Gastroesophageal sphincter (tissue), 4 donors: ENCODE data around the gene TPRN. TPM values are rescaled to one million over a fixed set of nuclear protein-coding genes. Genes with fewer than 3 reads are reported as not detected.

Source experiments
- ATAC-seq: fragments of 150-250 bp; one replicate; pipeline ENCODE4 v1.9.1; 2016; ENCODE audit warnings: mild to moderate bottlenecking, moderate library complexity
- H3K27ac ChIP-seq, 4 donors: fragments of 200-600 bp; sonication (generic) in 3 of 4; 1 replicate in 3 of 4; 2 replicates in 1 of 4; pipeline ENCODE4 v1.5.1; 2016 to 2019
- H3K27me3 ChIP-seq: fragments of 200-600 bp; sonication (generic); one replicate; pipeline ENCODE4 v1.5.1; 2019
- H3K36me3 ChIP-seq, 2 donors: fragments of 200-600 bp; sonication (generic); one replicate each; pipeline ENCODE4 v1.5.1; 2019; ENCODE audit warnings: control low read depth in 1 of 2
- H3K4me1 ChIP-seq, 3 donors: fragments of 200-600 bp; sonication (generic); 1 replicate in 2 of 3; 2 replicates in 1 of 3; pipeline ENCODE4 v1.5.1; 2016 to 2019; ENCODE audit warnings: control low read depth in 2 of 3
- H3K4me3 ChIP-seq, 2 donors: fragments of 200-600 bp; sonication (generic); one replicate each; pipeline ENCODE4 v1.5.1; 2019; ENCODE audit warnings: mild to moderate bottlenecking in 1 of 2, moderate library complexity in 1 of 2
- H3K9me3 ChIP-seq, 3 donors: fragments of 200-600 bp; sonication (generic); one replicate each; pipeline ENCODE4 v1.5.1; 2017 to 2019; ENCODE audit warnings: control low read depth in 2 of 3
- CTCF ChIP-seq, 4 experiments: fragments of 200-600 bp in 2 of 4; fragments of 450-650 bp in 2 of 4; sonication (generic) in 1 of 4; IDR thresholded peaks; one replicate each; pipeline ENCODE4 v1.5.1; 2017 to 2019; ENCODE audit warnings: antibody characterized with exemption in 4 of 4, mild to moderate bottlenecking in 2 of 4, moderate library complexity in 2 of 4
- EP300 ChIP-seq: sonication (generic); formaldehyde crosslinking; IDR thresholded peaks from one replicate; pipeline ENCODE4 v1.6.1; 2017; ENCODE audit warnings: antibody characterized with exemption, mild to moderate bottlenecking
- POLR2A ChIP-seq, 2 donors: fragments of 450-650 bp; IDR thresholded peaks; one replicate each; pipeline ENCODE4 v1.6.1; 2017; ENCODE audit warnings: antibody characterized with exemption in 2 of 2, mild to moderate bottlenecking in 2 of 2, moderate library complexity in 1 of 2
- POLR2AphosphoS5 ChIP-seq: sonication (generic); formaldehyde crosslinking; IDR thresholded peaks from one replicate; pipeline ENCODE4 v1.6.1; 2017; ENCODE audit warnings: antibody characterized with exemption
- WGBS, 2 donors: methylation state at CpG; one replicate each; pipeline ENCODE4 v1.1.5; 2018; ENCODE audit warnings: low coverage in 1 of 2; 5-methylcytosine and 5-hydroxymethylcytosine counted together
- total RNA-seq, 4 donors: library from RNA; depleted of rRNA; stranded (reverse); fragments of >200 nt; gene quantifications; one replicate each; pipeline ENCODE4 v1.1.0, GENCODE V29; 2016

TPRN gene
- total RNA-seq, 4 donors from 2014 or later, result 3.6 to 11.6 (median 6.1) TPM

DNA sequence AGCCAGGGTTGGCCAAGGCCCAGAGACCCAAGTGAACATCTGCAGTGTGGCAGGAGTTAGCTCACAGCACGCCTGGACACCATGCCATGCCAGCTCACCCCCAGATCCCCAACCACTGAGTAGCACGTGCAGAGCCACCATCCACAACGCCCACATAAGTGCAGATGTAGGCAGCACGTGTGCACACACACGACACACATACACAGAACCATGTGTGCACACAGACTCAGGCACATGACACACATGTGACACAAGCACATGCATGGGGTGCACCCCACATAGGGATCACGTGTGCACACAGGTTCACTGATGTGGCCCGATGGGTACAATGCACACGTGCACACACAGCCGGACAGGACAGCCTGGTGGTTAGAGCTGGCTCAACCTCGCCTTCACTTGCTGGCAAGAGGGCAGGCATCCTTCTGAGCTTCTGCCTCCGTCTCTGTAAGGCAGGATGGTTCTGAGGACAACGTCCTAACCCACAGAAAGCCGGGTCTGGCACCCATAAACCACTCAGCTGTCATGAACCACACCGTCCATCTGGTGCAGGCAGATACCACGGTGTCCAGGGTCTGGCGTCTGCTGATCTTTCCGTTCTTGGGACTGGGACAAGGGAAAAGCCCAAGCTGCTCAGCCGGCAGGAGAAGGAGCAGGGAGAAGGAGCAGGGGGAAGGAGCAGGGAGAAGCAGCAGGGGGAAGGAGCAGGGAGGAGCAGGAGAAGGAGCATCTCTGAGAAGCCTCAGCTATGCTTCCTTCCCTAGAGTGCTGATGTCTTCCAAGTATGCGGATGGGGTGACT is 42.7 kb downstream of the TPRN start:
- no peak for TF ChIP-seq POLR2A (IDR thresholded peaks at IDR 0.05)
- TF ChIP-seq CTCF (IDR thresholded peaks at IDR 0.05), result no peak
- no peak for TF ChIP-seq EP300
- ATAC-seq, result no peak
- peaks cover 91% of the 10 kb centered on the region for H3K27me3 ChIP-seq

GRCh38 chr9:137156567-137157375 is 43.8 kb downstream of the TPRN start:
- TF ChIP-seq POLR2A (IDR thresholded peaks at IDR 0.05) (no peak), POLR2AphosphoS5 (no peak), CTCF (IDR thresholded peaks at IDR 0.05) (no peak), EP300 (no peak)
- peak; percentile 42 for ATAC-seq
- peak overlapping the region in 1 of 2 donors; percentile 7 for H3K4me3 ChIP-seq
- no peak overlapping the region for H3K27ac ChIP-seq
- H3K36me3 ChIP-seq, result no peaks in the 10 kb centered on the region
- no peaks in the 10 kb centered on the region for H3K9me3 ChIP-seq
- H3K27me3 ChIP-seq, result peaks cover 81% of the 10 kb centered on the region
- H3K4me1 ChIP-seq, result peaks cover 0 to 21% (median 6%) of the 10 kb centered on the region in 3 donors
- no CpG with 5 or more reads among the region's 65 CpGs for WGBS, 2 donors

More for the DNA sequence above, 42.7 kb downstream of the TPRN start:
- Histone ChIP-seq H3K4me1 (peaks cover 0 to 32% (median 15%) of the 10 kb centered on the region in 3 donors), H3K36me3 (no peaks in the 10 kb centered on the region), H3K27ac (no peak overlapping the region), H3K9me3 (no peaks in the 10 kb centered on the region), H3K4me3 (no peak overlapping the region)
- WGBS, 2 donors, result 16 to 48% methylated on average over 4 to 6 of the region's 19 CpGs

DNA sequence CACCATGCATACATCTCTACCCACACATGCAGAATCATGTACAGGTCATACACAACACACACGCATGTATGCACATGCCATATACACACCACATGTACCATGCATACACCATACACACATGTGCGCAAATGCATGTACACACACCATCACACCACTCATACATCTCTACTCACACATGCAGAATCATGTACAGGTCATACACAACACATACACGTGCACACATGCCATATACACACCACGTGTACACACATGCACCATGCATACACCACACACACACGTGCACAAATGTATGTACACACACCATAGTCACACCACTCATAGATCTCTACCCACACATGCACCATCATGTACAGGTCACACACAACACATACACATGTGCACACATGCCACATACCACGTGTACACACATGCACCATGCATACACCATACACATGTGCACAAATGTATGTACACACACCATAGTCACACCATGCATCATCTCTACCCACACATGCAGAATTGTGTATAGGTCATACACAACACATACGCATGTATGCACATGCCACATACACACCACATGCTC is 47.6 kb downstream of the TPRN start:
- H3K36me3 ChIP-seq, result no peaks in the 10 kb centered on the region
- H3K27me3 ChIP-seq, result peaks cover 78% of the 10 kb centered on the region

More for the DNA sequence above, 47.6 kb downstream of the TPRN start:
- TF ChIP-seq CTCF (IDR thresholded peaks at IDR 0.05) (no peak), EP300 (no peak), POLR2A (IDR thresholded peaks at IDR 0.05) (no peak), POLR2AphosphoS5 (no peak)
- peaks cover 0 to 13% (median 6%) of the 10 kb centered on the region in 3 donors for H3K4me1 ChIP-seq
- ATAC-seq, result no peak
- no peak overlapping the region for H3K27ac ChIP-seq
- no peak overlapping the region for H3K4me3 ChIP-seq
- 81 to 91% methylated on average over 6 to 7 of the region's 7 CpGs for WGBS, 2 donors
- no peaks in the 10 kb centered on the region for H3K9me3 ChIP-seq
